ENCODE data around the gene NUCKS1. TPM values are rescaled to one million over a fixed set of nuclear protein-coding genes. Genes with fewer than 3 reads are reported as not detected.
A peak's percentile ranks its signal among the peaks of the same experiment; 100 is the strongest.

The NUCKS1 gene
- total and polyA plus RNA-seq, 10 of the 15 experiments (the other 5 are each of a cell fraction or from before 2014, with no cell fraction given), result 40.5 to 135 (median 55.5) TPM

DNA sequence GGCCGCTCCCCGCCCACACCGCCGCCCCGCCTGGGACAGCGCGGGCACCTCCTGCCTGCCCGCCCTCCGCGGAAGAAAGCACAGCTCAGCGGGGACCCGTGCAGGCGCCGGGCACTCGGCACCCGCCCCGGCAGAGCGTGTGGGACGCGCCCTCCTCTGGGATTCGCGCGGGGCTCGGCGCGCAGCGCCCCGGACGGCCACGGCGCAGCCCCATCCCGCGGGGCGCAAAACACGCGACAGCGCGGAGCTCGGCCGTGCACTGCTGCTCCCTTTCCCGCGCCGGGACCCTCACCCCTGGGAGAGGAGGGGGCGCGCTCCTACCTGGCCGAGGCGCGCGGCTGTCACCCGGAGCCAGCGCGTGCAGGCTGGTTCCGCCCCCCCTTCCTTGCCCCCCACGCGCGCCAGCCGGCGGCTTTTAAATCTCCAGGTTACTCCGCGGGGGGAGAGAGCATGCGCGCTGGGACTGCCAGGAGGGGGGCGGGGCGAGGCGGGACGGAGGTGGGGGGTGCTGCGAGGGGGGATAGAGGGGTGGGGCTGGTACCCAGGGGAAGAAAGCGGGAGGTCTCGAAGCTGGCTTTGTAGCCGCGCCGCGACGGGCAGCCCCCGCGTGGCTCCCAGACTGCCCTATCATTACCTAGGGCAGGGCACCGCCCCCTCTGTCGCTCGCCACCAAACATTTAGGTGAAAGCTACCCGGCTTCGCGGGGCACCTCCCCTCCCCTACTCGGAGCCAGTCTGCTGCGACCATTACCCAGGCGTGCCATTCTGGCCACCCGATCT lies 69.7 kb downstream of the NUCKS1 start, which contains the start of gene SLC45A3:
SLC45A3 (minus strand) TSS at position 437 of the 779 bp plus-strand sequence. CDS start 15,853 bp downstream, outside the sequence.
- Histone ChIP-seq H4K20me1 (ENCODE audit: control insufficient read depth, insufficient read depth) (peaks cover 3% of the 10 kb centered on the region; the same call in 1 of the 2 replicates), H3K4me1 (ENCODE audit: control insufficient read depth, insufficient read depth, low read length) (peaks cover 9% of the 10 kb centered on the region), H3K4me2 (ENCODE audit: control insufficient read depth, insufficient read depth) (peak within 1 kb of the TSS; percentile 90), H3K27ac (ENCODE audit: control insufficient read depth, insufficient read depth) (no peak within 1 kb of the TSS), H3K9ac (ENCODE audit: control insufficient read depth, insufficient read depth, low read length) (peak within 1 kb of the TSS; percentile 39; the same call in 1 of the 2 replicates), H2AFZ (ENCODE audit: control insufficient read depth, low read depth, low read length) (peak within 1 kb of the TSS; percentile 65), H3K27me3 (replicated peaks in 1 of 2; ENCODE audit: control insufficient read depth in 2 of 2, insufficient read depth in 2 of 2, low read length in 1 of 2) (peaks cover 0 to 4% of the 10 kb centered on the region in 2 experiments; a peak in 1 of 4 replicates), H3K4me3 (peak within 1 kb of the TSS; percentile 77), H3K79me2 (ENCODE audit: control insufficient read depth, insufficient read depth, low read length) (no peaks in the 10 kb centered on the region), H3K9me3 (replicated peaks; ENCODE audit: control insufficient read depth, insufficient read depth, low read length) (no peaks in the 10 kb centered on the region), H3K36me3 (ENCODE audit: control insufficient read depth in 2 of 2, insufficient read depth in 2 of 2, low read length in 1 of 2) (no peaks in the 10 kb centered on the region)
- no peak for DNase-seq (ENCODE audit: low read depth, low spot score)
- intact Hi-C loops (cut with micrococcal nuclease; ENCODE audit: unreplicated experiment) (no loop called here), in situ Hi-C loops (cut with MboI) (no loop called here)
- CTCF ChIA-PET, result interaction anchor here (1.0 to 31.9 kb wide), 5 partner anchors 9 to 91 kb away, joined by 4 to 1339 read pairs (median 28); no protein-coding TSS in a partner anchor
- no peak for FAIRE-seq
- ATAC-seq, result peak; percentile 85
- RAD21 ChIA-PET (ENCODE audit: unreplicated experiment), result interaction anchor here (1.4 to 6.7 kb wide), 4 partner anchors 11 to 30 kb away, joined by 3 to 36 read pairs (median 14); no protein-coding TSS in a partner anchor
- no TSS peak for BruUV-seq (replicated peaks)
- under 1% methylated on average over 48 of the region's 86 CpGs for WGBS (ENCODE audit: insufficient coverage, insufficient replicate concordance, low lambda C conversion rate, missing lambda C conversion rate)
- SMC1A ChIA-PET (ENCODE audit: uncharacterized antibody, unreplicated experiment), result interaction anchor here (0.8 to 7.2 kb wide), 5 partner anchors 8 to 31 kb away, joined by 3 to 62 read pairs (median 26); no protein-coding TSS in a partner anchor
- POLR2A ChIA-PET, result interaction anchor here (1.0 to 5.0 kb wide), 3 partner anchors 11 to 69 kb away, joined by 4 to 24 read pairs (median 21); no protein-coding TSS in a partner anchor
- TF ChIP-seq SMC3 (IDR thresholded peaks at IDR 0.05; ENCODE audit: borderline replicate concordance, low read length), result no peak
- TF ChIP-seq SMAD5 (IDR thresholded peaks at IDR 0.05; ENCODE audit: low read depth), result no peak
- TF ChIP-seq, protein P1, sequence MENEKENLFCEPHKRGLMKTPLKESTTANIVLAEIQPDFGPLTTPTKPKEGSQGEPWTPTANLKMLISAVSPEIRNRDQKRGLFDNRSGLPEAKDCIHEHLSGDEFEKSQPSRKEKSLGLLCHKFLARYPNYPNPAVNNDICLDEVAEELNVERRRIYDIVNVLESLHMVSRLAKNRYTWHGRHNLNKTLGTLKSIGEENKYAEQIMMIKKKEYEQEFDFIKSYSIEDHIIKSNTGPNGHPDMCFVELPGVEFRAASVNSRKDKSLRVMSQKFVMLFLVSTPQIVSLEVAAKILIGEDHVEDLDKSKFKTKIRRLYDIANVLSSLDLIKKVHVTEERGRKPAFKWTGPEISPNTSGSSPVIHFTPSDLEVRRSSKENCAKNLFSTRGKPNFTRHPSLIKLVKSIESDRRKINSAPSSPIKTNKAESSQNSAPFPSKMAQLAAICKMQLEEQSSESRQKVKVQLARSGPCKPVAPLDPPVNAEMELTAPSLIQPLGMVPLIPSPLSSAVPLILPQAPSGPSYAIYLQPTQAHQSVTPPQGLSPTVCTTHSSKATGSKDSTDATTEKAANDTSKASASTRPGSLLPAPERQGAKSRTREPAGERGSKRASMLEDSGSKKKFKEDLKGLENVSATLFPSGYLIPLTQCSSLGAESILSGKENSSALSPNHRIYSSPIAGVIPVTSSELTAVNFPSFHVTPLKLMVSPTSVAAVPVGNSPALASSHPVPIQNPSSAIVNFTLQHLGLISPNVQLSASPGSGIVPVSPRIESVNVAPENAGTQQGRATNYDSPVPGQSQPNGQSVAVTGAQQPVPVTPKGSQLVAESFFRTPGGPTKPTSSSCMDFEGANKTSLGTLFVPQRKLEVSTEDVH (IDR thresholded peaks at IDR 0.05; ENCODE audit: low read depth, partially characterized antibody), result no peak
- TF ChIP-seq CHD1 (IDR thresholded peaks at IDR 0.05; ENCODE audit: low read depth, low read length), result no peak
- no peak for TF ChIP-seq EZH2 (IDR thresholded peaks at IDR 0.05; ENCODE audit: borderline replicate concordance, control insufficient read depth, low read depth, low read length)
- no peak for TF ChIP-seq POLR2A (IDR thresholded peaks at IDR 0.05; ENCODE audit: low read depth, low read length)
- no peak for TF ChIP-seq JUND (IDR thresholded peaks at IDR 0.05; ENCODE audit: low read depth, low read length)
- no peak for TF ChIP-seq CBFB (IDR thresholded peaks at IDR 0.05; ENCODE audit: low read depth)
- no peak for TF ChIP-seq ZNF384 (IDR thresholded peaks at IDR 0.05; ENCODE audit: borderline replicate concordance, low read depth, low read length)
- no peak for TF ChIP-seq CEBPB (IDR thresholded peaks at IDR 0.05; ENCODE audit: borderline replicate concordance in 1 of 2, low read depth in 2 of 2, low read length in 2 of 2)
- no peak for TF ChIP-seq TCF7 (IDR thresholded peaks at IDR 0.05; ENCODE audit: borderline replicate concordance)
- TF ChIP-seq, protein P2, sequence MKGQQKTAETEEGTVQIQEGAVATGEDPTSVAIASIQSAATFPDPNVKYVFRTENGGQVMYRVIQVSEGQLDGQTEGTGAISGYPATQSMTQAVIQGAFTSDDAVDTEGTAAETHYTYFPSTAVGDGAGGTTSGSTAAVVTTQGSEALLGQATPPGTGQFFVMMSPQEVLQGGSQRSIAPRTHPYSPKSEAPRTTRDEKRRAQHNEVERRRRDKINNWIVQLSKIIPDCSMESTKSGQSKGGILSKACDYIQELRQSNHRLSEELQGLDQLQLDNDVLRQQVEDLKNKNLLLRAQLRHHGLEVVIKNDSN (IDR thresholded peaks at IDR 0.05; ENCODE audit: borderline replicate concordance, extremely low read length, insufficient read depth, low read depth, low read length), result no peak
- no peak for TF ChIP-seq CHD2 (IDR thresholded peaks at IDR 0.05; ENCODE audit: borderline replicate concordance, low read depth, low read length)
- TF ChIP-seq NFIC (IDR thresholded peaks at IDR 0.05; ENCODE audit: low read depth, low read length), result no peak
- no peak for TF ChIP-seq CREM (IDR thresholded peaks at IDR 0.05; ENCODE audit: low read depth)
- TF ChIP-seq RELA (IDR thresholded peaks at IDR 0.05; ENCODE audit: borderline replicate concordance, partially characterized antibody), result no peak
- peak; percentile 66; the same call in 1 of the 2 replicates for TF ChIP-seq ZNF217 (IDR thresholded peaks at IDR 0.05)
- TF ChIP-seq HDGF (IDR thresholded peaks at IDR 0.05), result no peak
- TF ChIP-seq GABPA (IDR thresholded peaks at IDR 0.05; ENCODE audit: low read depth), result no peak
- TF ChIP-seq, protein P3, sequence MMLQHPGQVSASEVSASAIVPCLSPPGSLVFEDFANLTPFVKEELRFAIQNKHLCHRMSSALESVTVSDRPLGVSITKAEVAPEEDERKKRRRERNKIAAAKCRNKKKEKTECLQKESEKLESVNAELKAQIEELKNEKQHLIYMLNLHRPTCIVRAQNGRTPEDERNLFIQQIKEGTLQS (IDR thresholded peaks at IDR 0.05; ENCODE audit: borderline replicate concordance, extremely low read depth, low read depth, low read length), result no peak
- TF ChIP-seq ZNF207 (IDR thresholded peaks at IDR 0.05; ENCODE audit: borderline replicate concordance), result no peak

Measured in GM12878 (cell line).